GM23248 (cell line): ENCODE measurements around the gene KRT79. TPM values are rescaled to one million over a fixed set of nuclear protein-coding genes. Genes with fewer than 3 reads are reported as not detected.

Experiments used
- DNase-seq: peaks from one replicate; pipeline ENCODE4 v3.0.0-alpha.2; 2015
- H2AFZ ChIP-seq: fragments of 200-600 bp; sonication (generic); 2 replicates; pipeline ENCODE4 v1.6.1; 2016; ENCODE audit warnings: antibody characterized with exemption
- H3F3A ChIP-seq: fragments of 200-600 bp; sonication (generic); 2 replicates; pipeline ENCODE4 v1.6.1; 2016; ENCODE audit warnings: mild to moderate bottlenecking, antibody characterized with exemption, mixed run types; ENCODE audit not compliant: insufficient read depth
- H3K27ac ChIP-seq: fragments of 200-600 bp; sonication (generic); 2 replicates; pipeline ENCODE4 v1.5.1; 2016; ENCODE audit warnings: mild to moderate bottlenecking
- H3K27me3 ChIP-seq: fragments of 200-600 bp; sonication (generic); replicated peaks from 2 replicates; pipeline ENCODE4 v1.6.1; 2016; ENCODE audit warnings: mild to moderate bottlenecking; ENCODE audit not compliant: insufficient read depth
- H3K36me3 ChIP-seq: fragments of 200-600 bp; sonication (generic); 2 replicates; pipeline ENCODE4 v1.6.1; 2016; ENCODE audit warnings: low read depth, mild to moderate bottlenecking
- H3K4me1 ChIP-seq: fragments of 200-600 bp; sonication (generic); 2 replicates; pipeline ENCODE4 v1.6.1; 2016; ENCODE audit warnings: mild to moderate bottlenecking; ENCODE audit not compliant: insufficient read depth
- H3K4me2 ChIP-seq: fragments of 200-600 bp; sonication (generic); one replicate; pipeline ENCODE4 v1.6.1; 2016; ENCODE audit warnings: mild to moderate bottlenecking; ENCODE audit not compliant: unreplicated experiment
- H3K4me3 ChIP-seq: fragments of 200-600 bp; sonication (generic); 2 replicates; pipeline ENCODE4 v1.5.1; 2016; ENCODE audit warnings: mild to moderate bottlenecking
- H3K79me2 ChIP-seq: fragments of 200-600 bp; sonication (generic); 2 replicates; pipeline ENCODE4 v1.6.1; 2016; ENCODE audit warnings: mild to moderate bottlenecking; ENCODE audit not compliant: insufficient read depth
- H3K9ac ChIP-seq: fragments of 200-600 bp; sonication (generic); 2 replicates; pipeline ENCODE4 v1.6.1; 2016; ENCODE audit warnings: mild to moderate bottlenecking
- H3K9me2 ChIP-seq: fragments of 200-600 bp; sonication (generic); 2 replicates; pipeline ENCODE4 v1.6.1; 2016; ENCODE audit warnings: mixed run types, mild to moderate bottlenecking, moderate library complexity; ENCODE audit not compliant: insufficient read depth
- H3K9me3 ChIP-seq: fragments of 200-600 bp; sonication (generic); one replicate; pipeline ENCODE4 v1.6.1; 2017; ENCODE audit warnings: low read depth
- H4K20me1 ChIP-seq: fragments of 200-600 bp; sonication (generic); 2 replicates; pipeline ENCODE4 v1.6.0; 2016; ENCODE audit not compliant: insufficient read depth
- EZH2 ChIP-seq: fragments of 200-600 bp; sonication (generic); IDR thresholded peaks from 2 replicates; pipeline ENCODE4 v1.6.1; 2018; ENCODE audit warnings: antibody characterized with exemption, mild to moderate bottlenecking; ENCODE audit not compliant: insufficient read depth, poor library complexity, severe bottlenecking
- EZH2phosphoT487 ChIP-seq: fragments of 200-600 bp; sonication (generic); IDR thresholded peaks from 2 replicates; pipeline ENCODE4 v1.6.1; 2018; ENCODE audit warnings: antibody characterized with exemption, moderate library complexity, mild to moderate bottlenecking, low read depth; ENCODE audit not compliant: insufficient read depth
- WGBS, 2 experiments: methylation state at CpG; one replicate each; pipeline ENCODE4 v1.1.6; 2015 to 2017; ENCODE audit warnings: low lambda C conversion rate in 2 of 2, low coverage in 1 of 2; ENCODE audit errors: missing lambda C conversion rate in 2 of 2; 5-methylcytosine and 5-hydroxymethylcytosine counted together
- in situ Hi-C: fragments of 300-500 bp; cut with MboI; formaldehyde crosslinking; loops from 2 replicates; pipeline ENCODE4 v1.15.0; 2020
- polyA plus RNA-seq: library from polyadenylated mRNA; unstranded; fragments of >200 nt; fragmentation: Nextera tagmentation; extraction: Ambion mirVana; gene quantifications from 2 replicates; pipeline ENCODE4 v1.2.1, GENCODE V29; 2016
- total RNA-seq: library from RNA; depleted of rRNA; stranded (reverse); fragments of >200 nt; shearing (Covaris generic); gene quantifications from 2 replicates; pipeline ENCODE4 v1.2.3, GENCODE V29; 2014

The KRT79 gene
- total and polyA plus RNA-seq, 2 experiments from 2014 or later, result 0.15 TPM; not detected in 1

- no peak for DNase-seq
- no peak overlapping the region for H3K4me3 ChIP-seq
These were observed 20.8 kb downstream of the KRT79 start for GRCh38 chr12:52813203-52813819.

GRCh38 chr12:52812749-52813148 lies 21.4 kb downstream of the KRT79 start:
- H3K9me3 ChIP-seq, result no peaks in the 10 kb centered on the region
- no peak for DNase-seq
- no peaks in the 10 kb centered on the region for H3F3A ChIP-seq
- H3K36me3 ChIP-seq, result no peaks in the 10 kb centered on the region
- H3K27ac ChIP-seq, result no peak overlapping the region
- H3K4me2 ChIP-seq, result no peak overlapping the region
- in situ Hi-C loops, result no loop called here
- 38 to 46% methylated on average over 3 of the region's 3 CpGs for WGBS, 2 experiments
- TF ChIP-seq EZH2phosphoT487 (no peak), EZH2 (no peak)
- no peak overlapping the region for H3K9ac ChIP-seq
- peaks cover 59% of the 10 kb centered on the region for H3K27me3 ChIP-seq
- no peak overlapping the region for H3K4me3 ChIP-seq
- no peak overlapping the region for H2AFZ ChIP-seq
- H3K4me1 ChIP-seq, result peaks cover 10% of the 10 kb centered on the region; the same call in 1 of the 2 replicates
- H3K9me2 ChIP-seq, result no peaks in the 10 kb centered on the region
- H3K79me2 ChIP-seq, result no peaks in the 10 kb centered on the region
- H4K20me1 ChIP-seq, result no peaks in the 10 kb centered on the region

More at GRCh38 chr12:52813203-52813819, 20.8 kb downstream of the KRT79 start:
- Histone ChIP-seq H3K4me2 (no peak overlapping the region), H2AFZ (no peak overlapping the region), H3K27me3 (peaks cover 59% of the 10 kb centered on the region), H3K27ac (no peak overlapping the region), H4K20me1 (no peaks in the 10 kb centered on the region), H3F3A (no peaks in the 10 kb centered on the region), H3K9me3 (no peaks in the 10 kb centered on the region), H3K79me2 (no peaks in the 10 kb centered on the region), H3K36me3 (no peaks in the 10 kb centered on the region), H3K9ac (no peak overlapping the region), H3K9me2 (no peaks in the 10 kb centered on the region), H3K4me1 (peaks cover 10% of the 10 kb centered on the region; the same call in 1 of the 2 replicates)
- no peak for TF ChIP-seq EZH2phosphoT487
- TF ChIP-seq EZH2, result no peak
- whole genome bisulfite sequencing, 2 experiments, result 72 to 75% methylated on average over 10 of the region's 10 CpGs
- in situ Hi-C loops, result no loop called here

- no peaks in the 10 kb centered on the region for H4K20me1 ChIP-seq
- H3K9me3 ChIP-seq, result no peaks in the 10 kb centered on the region
- H3K4me1 ChIP-seq, result peaks cover 10% of the 10 kb centered on the region; the same call in 1 of the 2 replicates
- H3K4me3 ChIP-seq, result no peak overlapping the region
- H3K4me2 ChIP-seq, result no peak overlapping the region
- no peaks in the 10 kb centered on the region for H3K79me2 ChIP-seq
- no peak for DNase-seq
- peaks cover 54% of the 10 kb centered on the region for H3K27me3 ChIP-seq
- H3K9me2 ChIP-seq, result no peaks in the 10 kb centered on the region
- no peaks in the 10 kb centered on the region for H3F3A ChIP-seq
- in situ Hi-C loops, result no loop called here
- WGBS, 2 experiments, result 23 to 34% methylated on average over 4 of the region's 4 CpGs
- H3K9ac ChIP-seq, result no peak overlapping the region
- TF ChIP-seq EZH2phosphoT487, result no peak
- no peak for TF ChIP-seq EZH2
- no peaks in the 10 kb centered on the region for H3K36me3 ChIP-seq
- no peak overlapping the region for H3K27ac ChIP-seq
- no peak overlapping the region for H2AFZ ChIP-seq
These were observed 22.1 kb downstream of the KRT79 start for GRCh38 chr12:52812073-52812400.

GRCh38 chr12:52811191-52812072 lies 22.7 kb downstream of the KRT79 start:
- in situ Hi-C loops, result no loop called here
- no peak overlapping the region for H3K9ac ChIP-seq
- WGBS, 2 experiments, result 54 to 58% methylated on average over 9 of the region's 9 CpGs
- no peak for DNase-seq
- H3K4me3 ChIP-seq, result no peak overlapping the region
- no peaks in the 10 kb centered on the region for H3K9me2 ChIP-seq
- no peaks in the 10 kb centered on the region for H3K36me3 ChIP-seq
- H3K27me3 ChIP-seq, result peaks cover 52% of the 10 kb centered on the region
- no peak overlapping the region for H3K27ac ChIP-seq
- no peak overlapping the region for H3K4me2 ChIP-seq
- TF ChIP-seq EZH2 (no peak), EZH2phosphoT487 (no peak)
- no peaks in the 10 kb centered on the region for H4K20me1 ChIP-seq
- peaks cover 10% of the 10 kb centered on the region; the same call in 1 of the 2 replicates for H3K4me1 ChIP-seq
- H3K79me2 ChIP-seq, result no peaks in the 10 kb centered on the region
- H2AFZ ChIP-seq, result no peak overlapping the region
- no peaks in the 10 kb centered on the region for H3K9me3 ChIP-seq
- no peaks in the 10 kb centered on the region for H3F3A ChIP-seq
